ENCODE data around the gene PKDREJ.

Gene PKDREJ

GRCh38 chr22:46238541-46238940 is 24.6 kb downstream of the PKDREJ start:
- TF ChIP-seq, protein P1, sequence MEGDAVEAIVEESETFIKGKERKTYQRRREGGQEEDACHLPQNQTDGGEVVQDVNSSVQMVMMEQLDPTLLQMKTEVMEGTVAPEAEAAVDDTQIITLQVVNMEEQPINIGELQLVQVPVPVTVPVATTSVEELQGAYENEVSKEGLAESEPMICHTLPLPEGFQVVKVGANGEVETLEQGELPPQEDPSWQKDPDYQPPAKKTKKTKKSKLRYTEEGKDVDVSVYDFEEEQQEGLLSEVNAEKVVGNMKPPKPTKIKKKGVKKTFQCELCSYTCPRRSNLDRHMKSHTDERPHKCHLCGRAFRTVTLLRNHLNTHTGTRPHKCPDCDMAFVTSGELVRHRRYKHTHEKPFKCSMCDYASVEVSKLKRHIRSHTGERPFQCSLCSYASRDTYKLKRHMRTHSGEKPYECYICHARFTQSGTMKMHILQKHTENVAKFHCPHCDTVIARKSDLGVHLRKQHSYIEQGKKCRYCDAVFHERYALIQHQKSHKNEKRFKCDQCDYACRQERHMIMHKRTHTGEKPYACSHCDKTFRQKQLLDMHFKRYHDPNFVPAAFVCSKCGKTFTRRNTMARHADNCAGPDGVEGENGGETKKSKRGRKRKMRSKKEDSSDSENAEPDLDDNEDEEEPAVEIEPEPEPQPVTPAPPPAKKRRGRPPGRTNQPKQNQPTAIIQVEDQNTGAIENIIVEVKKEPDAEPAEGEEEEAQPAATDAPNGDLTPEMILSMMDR (IDR thresholded peaks at IDR 0.05): no peak
- TF ChIP-seq ZFX (IDR thresholded peaks at IDR 0.05; ENCODE audit: borderline replicate concordance): no peak
- no peak overlapping the region for H3K27ac ChIP-seq

DNA sequence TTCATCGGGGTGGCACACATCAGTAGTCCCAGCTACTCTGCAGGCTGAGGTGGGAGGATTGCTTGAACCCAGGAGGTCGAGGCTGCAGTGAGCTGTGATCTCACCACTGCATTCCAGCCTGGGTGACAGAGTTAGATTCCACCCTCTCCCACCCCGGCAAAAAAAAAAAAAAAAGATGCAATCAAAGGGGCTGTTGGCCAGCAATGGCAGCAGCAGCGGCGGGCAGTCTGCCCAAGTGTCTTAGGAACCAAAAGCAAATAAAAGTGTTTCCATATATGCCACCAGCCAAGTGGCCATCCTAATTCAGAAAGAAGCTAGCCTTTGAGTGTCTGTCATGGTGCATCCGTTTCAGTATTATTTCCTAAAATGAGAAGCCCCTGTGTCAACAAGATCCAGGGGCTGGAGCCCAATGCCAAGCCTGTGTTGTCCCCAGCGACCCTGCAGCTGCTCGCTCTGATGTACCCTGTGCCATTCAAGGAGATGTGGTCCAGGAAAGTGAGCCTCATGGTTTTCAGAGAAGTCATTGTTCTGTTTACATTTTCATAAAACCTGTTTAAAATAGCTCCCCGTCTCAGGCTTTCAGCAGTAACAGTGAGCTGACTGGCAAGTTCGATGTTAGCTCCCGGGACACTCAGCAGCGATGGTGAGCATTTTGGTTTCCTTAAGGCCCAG is 25.6 kb downstream of the PKDREJ start:
- no peak for TF ChIP-seq ZFX (IDR thresholded peaks at IDR 0.05; ENCODE audit: borderline replicate concordance)
- TF ChIP-seq, protein P1 (IDR thresholded peaks at IDR 0.05): no peak
- H3K27ac ChIP-seq: no peak overlapping the region

DNA sequence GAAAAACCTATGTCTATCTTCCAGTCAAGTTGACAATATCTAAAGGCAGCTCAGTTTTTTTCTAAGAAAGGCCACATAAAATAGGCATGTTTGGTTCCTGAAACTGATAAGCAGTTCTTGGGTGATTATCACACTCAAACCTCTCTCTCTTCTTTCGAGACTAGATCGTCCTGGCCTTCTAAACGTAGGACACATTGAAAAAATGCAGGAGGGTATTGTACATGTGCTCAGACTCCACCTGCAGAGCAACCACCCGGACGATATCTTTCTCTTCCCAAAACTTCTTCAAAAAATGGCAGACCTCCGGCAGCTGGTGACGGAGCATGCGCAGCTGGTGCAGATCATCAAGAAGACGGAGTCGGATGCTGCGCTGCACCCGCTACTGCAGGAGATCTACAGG is 28.2 kb downstream of the PKDREJ start:
- H3K27ac ChIP-seq: no peak overlapping the region
- TF ChIP-seq ZFX (IDR thresholded peaks at IDR 0.05; ENCODE audit: borderline replicate concordance): no peak
- TF ChIP-seq, protein P1 (IDR thresholded peaks at IDR 0.05): no peak

DNA sequence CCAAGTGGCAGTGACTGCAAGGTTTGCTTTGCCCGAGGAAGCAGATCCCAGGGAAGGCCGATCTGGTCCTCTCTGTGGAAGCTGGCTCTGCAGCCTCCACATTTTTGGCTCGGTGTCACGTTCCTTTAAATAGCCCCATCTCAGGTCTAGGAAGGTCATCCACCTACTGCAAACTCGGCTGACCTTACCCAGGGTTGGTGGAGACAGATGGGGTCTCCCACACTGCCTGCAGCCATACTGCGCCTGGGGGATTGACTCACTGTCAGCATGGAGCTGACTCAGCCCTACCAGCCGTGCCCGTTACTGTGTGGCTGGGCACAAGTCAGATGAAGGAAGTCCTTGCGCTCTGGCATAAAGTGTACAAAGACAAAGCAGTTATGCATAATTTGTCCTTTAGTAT is 29.9 kb downstream of the PKDREJ start:
- no peak for TF ChIP-seq ZFX (IDR thresholded peaks at IDR 0.05; ENCODE audit: borderline replicate concordance)
- TF ChIP-seq, protein P1 (IDR thresholded peaks at IDR 0.05): no peak
- H3K27ac ChIP-seq: no peak overlapping the region

GRCh38 chr22:46230262-46230901 is 32.8 kb downstream of the PKDREJ start:
- H3K27ac ChIP-seq: no peak overlapping the region
- TF ChIP-seq, protein P1 (IDR thresholded peaks at IDR 0.05): no peak
- TF ChIP-seq ZFX (IDR thresholded peaks at IDR 0.05; ENCODE audit: borderline replicate concordance): no peak

DNA sequence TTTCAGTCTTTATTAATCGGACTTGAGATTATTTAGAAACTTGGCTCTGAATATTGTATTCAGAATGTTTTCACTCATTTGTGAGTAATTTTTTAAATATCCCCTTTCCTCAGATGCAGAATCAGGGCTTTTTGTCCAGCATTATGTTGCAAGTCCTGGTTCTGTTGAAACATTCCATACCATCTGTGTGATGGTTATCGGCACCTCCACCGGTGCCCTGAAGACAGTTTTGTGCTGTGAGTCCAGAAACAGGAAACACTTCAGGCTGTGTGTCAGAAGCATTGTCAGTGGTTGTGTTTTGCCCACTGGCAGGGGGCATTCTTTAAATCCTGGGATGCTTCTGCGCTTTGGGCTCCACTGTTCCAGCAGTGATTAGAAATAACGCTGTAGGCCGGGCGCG is 33.4 kb downstream of the PKDREJ start:
- no peak overlapping the region for H3K27ac ChIP-seq
- TF ChIP-seq ZFX (IDR thresholded peaks at IDR 0.05; ENCODE audit: borderline replicate concordance): no peak
- TF ChIP-seq, protein P1 (IDR thresholded peaks at IDR 0.05): no peak

DNA sequence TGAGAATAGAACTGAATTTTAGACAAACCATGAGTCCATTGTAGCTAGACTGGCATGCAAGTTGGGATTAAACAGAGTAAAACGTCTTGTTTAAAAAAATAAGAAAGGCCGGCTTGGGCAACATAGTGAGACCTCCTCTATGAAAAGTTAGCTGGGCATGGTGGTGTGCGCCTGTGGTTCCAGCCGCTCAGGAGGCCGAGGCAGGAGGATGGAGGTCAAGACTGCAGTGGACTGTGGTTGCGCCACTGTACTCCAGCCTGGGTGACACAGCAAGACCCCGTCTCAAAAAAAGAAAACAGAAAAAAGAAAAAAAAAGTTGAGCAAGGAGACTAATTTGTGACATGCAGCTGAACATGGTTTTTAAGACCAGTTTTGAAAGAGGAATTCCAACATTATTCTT is 36.6 kb downstream of the PKDREJ start:
- no peak overlapping the region for H3K27ac ChIP-seq
- TF ChIP-seq, protein P1 (IDR thresholded peaks at IDR 0.05): no peak
- TF ChIP-seq ZFX (IDR thresholded peaks at IDR 0.05; ENCODE audit: borderline replicate concordance): no peak

Measured in 22Rv1 (cell line).